ENCODE data around the gene MUC2.

- TF ChIP-seq, protein P1, sequence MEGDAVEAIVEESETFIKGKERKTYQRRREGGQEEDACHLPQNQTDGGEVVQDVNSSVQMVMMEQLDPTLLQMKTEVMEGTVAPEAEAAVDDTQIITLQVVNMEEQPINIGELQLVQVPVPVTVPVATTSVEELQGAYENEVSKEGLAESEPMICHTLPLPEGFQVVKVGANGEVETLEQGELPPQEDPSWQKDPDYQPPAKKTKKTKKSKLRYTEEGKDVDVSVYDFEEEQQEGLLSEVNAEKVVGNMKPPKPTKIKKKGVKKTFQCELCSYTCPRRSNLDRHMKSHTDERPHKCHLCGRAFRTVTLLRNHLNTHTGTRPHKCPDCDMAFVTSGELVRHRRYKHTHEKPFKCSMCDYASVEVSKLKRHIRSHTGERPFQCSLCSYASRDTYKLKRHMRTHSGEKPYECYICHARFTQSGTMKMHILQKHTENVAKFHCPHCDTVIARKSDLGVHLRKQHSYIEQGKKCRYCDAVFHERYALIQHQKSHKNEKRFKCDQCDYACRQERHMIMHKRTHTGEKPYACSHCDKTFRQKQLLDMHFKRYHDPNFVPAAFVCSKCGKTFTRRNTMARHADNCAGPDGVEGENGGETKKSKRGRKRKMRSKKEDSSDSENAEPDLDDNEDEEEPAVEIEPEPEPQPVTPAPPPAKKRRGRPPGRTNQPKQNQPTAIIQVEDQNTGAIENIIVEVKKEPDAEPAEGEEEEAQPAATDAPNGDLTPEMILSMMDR (IDR thresholded peaks at IDR 0.05): no peak
- no peak for TF ChIP-seq EZH2phosphoT487 (IDR thresholded peaks at IDR 0.05)
These were observed 38.9 kb downstream of the MUC2 start for GRCh38 chr11:1113405-1114201.
